ENCODE results near the gene CDK19.
"Not testable (repeated sequence)": the region's sequence is repeated elsewhere in the genome, so short reads cannot be mapped to it uniquely, and the experiment has no call there.

CDK19 gene

GRCh38 chr6:110813338-110814101 is 1.7 kb downstream of the CDK19 start:
- no peak for DNase-seq

- DNase-seq: no peak
These were observed 2.5 kb downstream of the CDK19 start for GRCh38 chr6:110812719-110813118.

GRCh38 chr6:110810896-110811586 is 4.2 kb downstream of the CDK19 start:
- no peak for DNase-seq

GRCh38 chr6:110809792-110810191 is 5.5 kb downstream of the CDK19 start:
- no peak for DNase-seq

- not testable (repeated sequence) for DNase-seq
These were observed 13.1 kb downstream of the CDK19 start for GRCh38 chr6:110802175-110802574.

GRCh38 chr6:110800839-110801196 is 14.5 kb downstream of the CDK19 start:
- DNase-seq: no peak

- no peak for DNase-seq
These were observed 15.0 kb downstream of the CDK19 start for GRCh38 chr6:110800196-110800838.

- DNase-seq: no peak
These were observed 15.6 kb downstream of the CDK19 start for GRCh38 chr6:110799655-110800054.

GRCh38 chr6:110799189-110799588 is 16.1 kb downstream of the CDK19 start:
- DNase-seq: no peak

GRCh38 chr6:110795271-110795670 is 20.0 kb downstream of the CDK19 start:
- no peak for DNase-seq

GRCh38 chr6:110786696-110787095 is 28.6 kb downstream of the CDK19 start:
- DNase-seq: no peak

- DNase-seq: no peak
These were observed 29.0 kb downstream of the CDK19 start for GRCh38 chr6:110786271-110786670.

- DNase-seq: no peak
These were observed 30.7 kb downstream of the CDK19 start for GRCh38 chr6:110784610-110784979.

GRCh38 chr6:110781522-110782214 is 33.6 kb downstream of the CDK19 start:
- no peak for DNase-seq

GRCh38 chr6:110778333-110778732 is 36.9 kb downstream of the CDK19 start:
- DNase-seq: no peak

GRCh38 chr6:110777636-110778035 is 37.6 kb downstream of the CDK19 start:
- DNase-seq: no peak

GRCh38 chr6:110776413-110776812 is 38.9 kb downstream of the CDK19 start:
- no peak for DNase-seq

- no peak for DNase-seq
These were observed 45.3 kb downstream of the CDK19 start for GRCh38 chr6:110769923-110770322.

GRCh38 chr6:110768057-110768456 is 47.2 kb downstream of the CDK19 start:
- no peak for DNase-seq

- no peak for DNase-seq
These were observed 53.9 kb downstream of the CDK19 start for GRCh38 chr6:110761371-110761770.

GRCh38 chr6:110760589-110760988 is 54.7 kb downstream of the CDK19 start:
- DNase-seq: no peak

GRCh38 chr6:110760098-110760497 is 55.2 kb downstream of the CDK19 start:
- DNase-seq: not testable (repeated sequence)

- no peak for DNase-seq
These were observed 57.3 kb downstream of the CDK19 start for GRCh38 chr6:110757926-110758325.

Measured in T1000 (cell line).